Measurements from ENCODE around the gene TRMT2B. TPM values are rescaled to one million over a fixed set of nuclear protein-coding genes. Genes with fewer than 3 reads are reported as not detected.

The TRMT2B gene
- total and polyA plus RNA-seq, 3 donors from 2014 or later: 7.0 to 17.0 (median 13.3) TPM

DNA sequence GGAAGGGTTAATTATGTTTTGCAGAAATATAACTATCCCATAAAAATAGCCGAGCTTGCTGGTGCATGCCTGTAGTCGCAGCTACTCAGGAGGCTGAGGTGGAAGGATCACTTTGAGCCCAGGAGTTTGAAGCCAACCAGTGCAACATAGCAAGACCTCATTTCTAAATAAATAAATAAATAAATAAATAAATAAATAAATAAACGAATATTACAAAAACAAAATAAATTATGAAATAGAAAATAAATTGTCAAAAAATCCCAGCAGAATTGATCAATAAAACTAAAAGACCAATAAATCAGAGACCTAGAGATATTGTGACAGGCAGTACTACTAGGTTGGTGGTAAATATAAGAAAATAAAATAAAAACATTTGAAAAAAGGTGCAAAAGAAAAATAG is 89.1 kb downstream of the TRMT2B start:
- no peaks in the 10 kb centered on the region for H3K27me3 ChIP-seq
- no peak overlapping the region for H3K4me3 ChIP-seq
- TF ChIP-seq, protein P1, sequence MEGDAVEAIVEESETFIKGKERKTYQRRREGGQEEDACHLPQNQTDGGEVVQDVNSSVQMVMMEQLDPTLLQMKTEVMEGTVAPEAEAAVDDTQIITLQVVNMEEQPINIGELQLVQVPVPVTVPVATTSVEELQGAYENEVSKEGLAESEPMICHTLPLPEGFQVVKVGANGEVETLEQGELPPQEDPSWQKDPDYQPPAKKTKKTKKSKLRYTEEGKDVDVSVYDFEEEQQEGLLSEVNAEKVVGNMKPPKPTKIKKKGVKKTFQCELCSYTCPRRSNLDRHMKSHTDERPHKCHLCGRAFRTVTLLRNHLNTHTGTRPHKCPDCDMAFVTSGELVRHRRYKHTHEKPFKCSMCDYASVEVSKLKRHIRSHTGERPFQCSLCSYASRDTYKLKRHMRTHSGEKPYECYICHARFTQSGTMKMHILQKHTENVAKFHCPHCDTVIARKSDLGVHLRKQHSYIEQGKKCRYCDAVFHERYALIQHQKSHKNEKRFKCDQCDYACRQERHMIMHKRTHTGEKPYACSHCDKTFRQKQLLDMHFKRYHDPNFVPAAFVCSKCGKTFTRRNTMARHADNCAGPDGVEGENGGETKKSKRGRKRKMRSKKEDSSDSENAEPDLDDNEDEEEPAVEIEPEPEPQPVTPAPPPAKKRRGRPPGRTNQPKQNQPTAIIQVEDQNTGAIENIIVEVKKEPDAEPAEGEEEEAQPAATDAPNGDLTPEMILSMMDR (IDR thresholded peaks at IDR 0.05): no peak
- no peak for TF ChIP-seq POLR2A (IDR thresholded peaks at IDR 0.05)
- WGBS, 2 donors: 75 to 90% methylated on average over 3 of the region's 3 CpGs
- no peak overlapping the region for H3K27ac ChIP-seq
- no peaks in the 10 kb centered on the region for H3K36me3 ChIP-seq (ENCODE audit: low read depth, missing control alignments)
- intact Hi-C loops (cut with DNase I; ENCODE audit: low total_unique reads): no loop called here
- H3K9me3 ChIP-seq: no peaks in the 10 kb centered on the region
- no peak for DNase-seq
- no peaks in the 10 kb centered on the region for H3K4me1 ChIP-seq

Other genes starting within 250 kb of the TRMT2B start
- 10 to 100 TPM; 42.2 to 44.4 TPM for gene CSTF2, start 231.7 kb downstream of the TRMT2B start, total RNA-seq
- 33.2 TPM for gene CSTF2, start 231.7 kb downstream of the TRMT2B start, polyA plus RNA-seq (ENCODE audit: insufficient read depth, low read depth, low replicate concordance)
- 1 to 10 TPM in 1 of 2 donors, not detected in 1; 1.2 TPM for gene NOX1, start 177.8 kb downstream of the TRMT2B start, total RNA-seq
- not detected for gene NOX1, start 177.8 kb downstream of the TRMT2B start, polyA plus RNA-seq (ENCODE audit: insufficient read depth, low read depth, low replicate concordance)
- gene XKRX, start 123.2 kb downstream of the TRMT2B start, total RNA-seq: 1 to 10 TPM; 2.0 to 2.4 TPM
- gene XKRX, start 123.2 kb downstream of the TRMT2B start, polyA plus RNA-seq (ENCODE audit: insufficient read depth, low read depth, low replicate concordance): 0.34 TPM
- 1 to 10 TPM; 4.5 to 7.3 TPM for gene ARL13A, start 82.4 kb downstream of the TRMT2B start, total RNA-seq
- 13.2 TPM for gene ARL13A, start 82.4 kb downstream of the TRMT2B start, polyA plus RNA-seq (ENCODE audit: insufficient read depth, low read depth, low replicate concordance)
- gene TMEM35A, start 26.8 kb upstream of the TRMT2B start, total RNA-seq: 1 to 10 TPM; 1.6 to 2.3 TPM
- gene TMEM35A, start 26.8 kb upstream of the TRMT2B start, polyA plus RNA-seq (ENCODE audit: insufficient read depth, low read depth, low replicate concordance): 5.5 TPM
- 1 to 10 TPM; 2.5 to 3.1 TPM for gene CENPI, start 46.1 kb upstream of the TRMT2B start, total RNA-seq
- 0.69 TPM for gene CENPI, start 46.1 kb upstream of the TRMT2B start, polyA plus RNA-seq (ENCODE audit: insufficient read depth, low read depth, low replicate concordance)
- gene DRP2, start 167.7 kb upstream of the TRMT2B start, total RNA-seq: 1 to 10 TPM; 1.6 to 1.7 TPM
- gene DRP2, start 167.7 kb upstream of the TRMT2B start, polyA plus RNA-seq (ENCODE audit: insufficient read depth, low read depth, low replicate concordance): 0.82 TPM
- 10 to 100 TPM; 80.1 to 86.0 TPM for gene TAF7L, start 239.2 kb upstream of the TRMT2B start, total RNA-seq
- gene TAF7L, start 239.2 kb upstream of the TRMT2B start, polyA plus RNA-seq (ENCODE audit: insufficient read depth, low read depth, low replicate concordance): 50.0 TPM

Data from testis (tissue), 3 donors.